NCI-H2227 treated with DMSO at 0.1 percent for 48 hours (cell line): ENCODE data around the gene HIVEP1.
A peak's percentile ranks its signal among the peaks of the same experiment; 100 is the strongest.
"Not testable (repeated sequence)": the region's sequence is repeated elsewhere in the genome, so short reads cannot be mapped to it uniquely, and the experiment has no call there.

Experiments
- DNase-seq: peaks from one replicate; lab custom pipeline; 2025; lab: John Stamatoyannopoulos, UW

HIVEP1 gene

DNA sequence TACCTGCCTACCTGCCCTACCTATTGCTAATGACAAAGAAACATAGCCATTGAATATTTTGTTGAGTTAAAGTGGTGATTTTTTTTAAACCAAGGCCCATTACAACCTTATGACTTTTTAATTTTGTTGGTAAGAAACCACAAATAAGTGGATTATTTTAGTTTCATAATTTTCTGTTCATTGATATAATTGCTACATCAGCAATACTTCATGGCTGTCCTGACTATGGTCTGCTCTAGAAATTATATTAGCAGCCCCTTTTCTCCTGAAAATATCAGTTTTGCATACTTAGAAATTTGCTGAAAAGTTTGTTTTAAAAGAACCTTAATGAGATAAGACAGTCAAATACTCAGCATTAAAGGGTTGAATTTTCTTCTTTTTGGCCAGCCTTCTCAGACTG, 106.5 kb downstream of the HIVEP1 start:
- no peak for DNase-seq

DNA sequence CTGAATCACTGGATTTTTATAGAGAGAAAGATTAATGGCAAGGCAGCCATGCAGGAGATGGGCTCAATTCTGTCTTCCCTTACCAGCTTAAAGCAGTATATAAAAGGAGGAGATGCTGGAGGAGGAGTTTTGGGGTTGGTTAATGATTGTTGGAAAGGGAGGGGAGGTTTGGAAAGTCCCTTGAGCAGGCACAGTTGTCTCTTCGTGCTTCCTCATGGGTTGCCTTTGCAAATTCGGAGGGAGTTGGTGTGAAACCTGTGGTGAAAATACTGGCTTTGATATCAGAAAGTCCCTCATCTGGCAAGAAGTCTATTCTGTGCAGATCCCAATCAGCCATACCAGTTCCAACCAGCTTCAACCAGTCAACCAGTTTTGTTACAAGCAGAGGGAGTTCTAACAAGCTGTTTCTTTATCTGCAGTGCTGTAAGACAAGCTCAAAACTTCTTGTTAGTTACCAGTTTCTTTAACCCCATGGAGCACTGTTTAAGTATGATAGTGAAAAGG, 107.0 kb downstream of the HIVEP1 start:
- DNase-seq = no peak

DNA sequence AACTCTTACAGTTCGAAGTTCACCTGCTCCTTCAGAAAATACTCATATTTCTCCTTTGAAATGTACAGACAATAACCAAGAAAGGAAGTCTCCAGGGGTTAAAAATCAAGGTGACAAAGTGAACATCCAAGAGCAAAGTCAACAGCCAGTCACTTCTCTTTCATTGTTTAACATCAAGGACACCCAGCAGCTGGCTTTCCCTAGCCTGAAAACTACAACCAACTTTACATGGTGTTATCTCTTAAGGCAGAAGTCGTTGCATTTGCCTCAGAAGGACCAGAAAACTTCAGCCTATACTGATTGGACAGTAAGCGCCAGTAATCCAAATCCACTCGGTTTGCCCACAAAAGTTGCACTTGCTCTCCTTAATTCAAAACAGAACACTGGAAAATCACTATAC, 113.3 kb downstream of the HIVEP1 start:
- no peak for DNase-seq

GRCh38 chr6:12126051-12126450, 113.9 kb downstream of the HIVEP1 start:
- DNase-seq = no peak

DNA sequence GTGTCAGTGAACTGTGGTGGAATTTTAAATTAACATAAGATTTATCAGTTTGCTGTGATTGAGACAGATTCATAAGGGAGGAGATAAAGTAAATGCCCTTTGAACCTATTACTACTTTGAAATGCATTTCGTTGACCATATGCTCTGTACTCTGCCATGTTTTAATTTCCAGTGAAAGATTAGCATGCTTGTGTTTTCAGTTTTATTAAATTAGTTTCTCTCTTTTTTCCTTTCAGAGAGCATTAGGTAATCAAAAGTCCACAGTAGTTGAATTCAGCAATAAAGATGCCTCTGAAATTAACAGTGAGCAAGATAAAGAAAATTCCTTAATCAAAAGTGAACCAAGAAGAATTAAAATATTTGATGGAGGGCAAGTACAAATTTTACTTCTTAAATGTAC, 117.4 kb downstream of the HIVEP1 start:
- no peak for DNase-seq

DNA sequence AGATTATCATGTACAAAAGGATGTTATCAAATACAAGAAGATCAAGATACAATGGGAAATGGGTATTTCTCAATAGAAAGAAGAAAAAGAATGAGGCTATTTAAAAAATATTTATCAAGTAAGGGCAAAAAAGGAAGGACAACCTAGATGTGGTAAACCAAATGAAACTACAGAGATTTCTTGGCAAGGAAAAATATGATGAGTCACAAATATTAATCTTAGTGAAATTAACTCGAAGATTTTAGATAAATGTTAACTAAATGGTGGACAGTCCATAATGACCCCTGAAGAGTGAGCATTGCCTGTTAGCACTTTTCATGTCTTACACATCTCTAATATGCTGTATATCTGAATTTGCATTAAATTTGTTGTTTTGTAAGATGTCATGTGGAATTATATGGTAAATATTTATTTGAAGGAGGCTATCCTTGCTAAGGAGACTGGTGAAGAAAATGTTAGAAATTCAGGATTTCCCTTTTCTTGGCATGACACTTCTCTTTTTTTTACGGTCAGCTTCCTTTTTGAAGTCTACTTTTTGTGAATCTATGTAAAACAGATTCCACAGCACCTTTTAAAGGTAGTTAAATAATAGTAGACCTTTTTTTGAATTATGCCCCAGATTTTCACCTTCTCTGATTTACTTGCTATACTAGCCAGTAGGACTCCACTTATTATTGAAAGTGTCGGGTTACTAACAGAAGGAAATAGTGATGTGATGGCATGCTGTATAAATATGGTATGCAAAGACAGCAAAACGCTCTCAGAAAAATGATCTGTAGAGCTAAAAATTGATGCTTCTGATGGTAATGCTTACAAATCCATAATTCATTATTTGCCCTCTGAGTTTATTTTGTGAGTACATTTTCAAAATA, 120.5 kb downstream of the HIVEP1 start:
- no peak for DNase-seq

GRCh38 chr6:12134581-12134980, 122.5 kb downstream of the HIVEP1 start:
- DNase-seq = no peak

DNA sequence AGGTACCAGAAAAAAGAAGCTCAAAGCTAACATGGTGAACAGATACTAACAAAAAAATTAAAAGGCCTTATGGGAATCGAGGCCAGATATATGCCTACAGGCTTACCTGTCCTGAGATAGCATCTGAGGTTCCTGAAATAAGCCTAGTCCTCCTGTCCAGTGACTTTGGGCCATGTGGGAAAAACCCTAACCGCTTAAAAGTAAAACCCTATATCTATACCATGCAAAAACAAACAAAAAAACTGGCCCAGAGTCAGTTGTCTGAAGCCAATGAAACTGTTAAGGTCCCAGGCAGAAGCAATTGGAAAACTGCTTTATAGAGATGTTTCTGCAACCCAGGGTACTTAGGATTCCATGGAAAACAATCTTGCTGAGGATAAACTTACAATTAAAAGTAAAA, 122.9 kb downstream of the HIVEP1 start:
- no peak for DNase-seq

- no peak for DNase-seq
These were observed 124.8 kb downstream of the HIVEP1 start for GRCh38 chr6:12136905-12137304.

- no peak for DNase-seq
These were observed 125.4 kb downstream of the HIVEP1 start for GRCh38 chr6:12137480-12137879.

DNA sequence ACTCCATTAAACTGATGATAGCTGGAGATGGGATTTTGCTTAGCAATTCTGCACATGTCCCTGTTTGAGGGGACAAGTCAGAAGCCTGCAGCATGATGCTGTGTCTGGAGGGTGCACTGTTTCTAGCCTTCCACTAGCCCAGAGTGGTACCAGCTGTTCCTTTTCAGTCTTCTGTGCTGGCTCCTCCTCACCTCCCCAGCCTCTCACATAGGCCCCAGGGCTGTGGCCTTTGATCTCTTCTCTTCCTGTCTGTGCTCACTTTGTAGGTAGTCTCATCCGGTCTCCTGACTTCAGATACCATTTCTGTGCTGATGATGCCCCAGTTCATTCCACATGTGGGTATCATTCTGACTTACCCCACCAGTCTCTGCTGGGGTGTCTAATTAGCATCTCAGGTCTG, 126.3 kb downstream of the HIVEP1 start:
- no peak for DNase-seq

- DNase-seq = no peak
These were observed 126.8 kb downstream of the HIVEP1 start for GRCh38 chr6:12138936-12139335.

GRCh38 chr6:12147557-12148316, 135.6 kb downstream of the HIVEP1 start:
- no peak for DNase-seq

GRCh38 chr6:12148317-12148801, 136.2 kb downstream of the HIVEP1 start:
- DNase-seq = no peak

DNA sequence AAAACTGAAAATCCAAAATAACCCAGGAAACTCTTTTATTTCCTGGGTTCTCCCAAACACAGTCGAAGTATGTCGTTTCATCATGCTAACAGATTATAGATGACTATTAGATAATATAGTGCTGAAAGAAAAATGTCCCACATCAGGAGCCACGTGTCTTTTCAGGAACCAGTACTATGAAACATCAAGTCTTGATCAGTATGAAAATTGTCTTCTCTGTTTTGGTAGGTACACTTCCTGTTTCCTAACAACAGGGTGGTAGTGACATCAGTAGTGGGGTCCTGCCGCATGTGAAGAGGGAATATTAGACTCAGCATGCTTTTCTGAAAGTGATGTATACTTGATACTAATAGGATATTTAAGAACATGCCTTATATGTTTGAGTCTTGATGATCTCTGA, 136.7 kb downstream of the HIVEP1 start:
- DNase-seq = no peak

GRCh38 chr6:12149944-12150510, 137.9 kb downstream of the HIVEP1 start:
- DNase-seq = no peak

GRCh38 chr6:12150812-12151432, 138.8 kb downstream of the HIVEP1 start:
- peak; percentile 3 for DNase-seq

- no peak for DNase-seq
These were observed 139.3 kb downstream of the HIVEP1 start for GRCh38 chr6:12151433-12151820.

DNA sequence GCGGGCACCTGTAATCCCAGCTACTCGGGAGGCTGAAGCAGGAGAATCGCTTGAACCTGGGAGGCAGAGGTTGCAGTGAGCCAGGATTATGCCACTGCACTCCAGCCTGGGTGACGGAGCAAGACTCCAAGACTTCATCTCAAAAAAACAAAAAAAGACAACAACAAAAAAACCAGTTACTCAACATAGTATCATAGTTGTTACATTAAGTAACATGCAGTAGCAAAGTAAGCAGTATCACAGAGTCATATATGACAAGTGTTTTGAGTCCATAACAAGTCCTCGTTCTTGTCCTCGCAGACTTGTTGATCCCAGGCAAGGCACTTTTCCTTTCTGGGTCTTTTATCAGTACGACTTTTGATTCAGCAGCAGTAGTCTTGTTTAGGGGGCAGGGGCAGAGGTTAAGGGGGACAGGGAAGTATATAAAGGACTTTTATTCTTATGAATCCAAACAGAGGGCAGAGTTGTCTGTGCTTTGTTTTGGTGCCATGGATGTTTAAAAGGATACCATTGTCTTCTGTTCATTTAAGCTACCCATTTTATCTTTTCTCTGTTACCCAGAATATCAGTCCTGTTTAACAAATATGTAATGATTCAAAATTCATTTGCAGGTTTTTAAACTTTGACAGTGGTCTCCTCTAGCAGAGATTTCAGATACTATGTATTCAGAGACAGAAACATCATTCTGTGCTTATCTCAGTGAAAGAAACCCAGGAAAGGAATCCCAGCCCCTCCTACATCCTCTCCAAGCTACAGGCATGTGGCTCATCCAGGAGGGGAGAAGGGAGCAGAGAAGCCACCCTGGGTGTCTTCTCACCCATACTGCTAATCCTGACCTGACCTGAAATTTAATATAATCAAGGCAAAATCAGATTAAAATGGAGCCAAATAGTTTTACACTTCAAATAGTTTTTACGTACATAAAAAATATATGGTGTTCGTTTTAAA, 140.2 kb downstream of the HIVEP1 start:
- no peak for DNase-seq

- not testable (repeated sequence) for DNase-seq
These were observed 143.7 kb downstream of the HIVEP1 start for GRCh38 chr6:12155769-12156168.
